Inferior parietal cortex (tissue), 1 donor: ENCODE data around the gene TRDMT1.

Experiments used
- DNase-seq: peaks from one replicate; pipeline ENCODE4 v3.0.0-alpha.2; 2016; ENCODE audit errors: extremely low spot score

The TRDMT1 gene

GRCh38 chr10:17231788-17232187 is 30.3 kb upstream of the TRDMT1 start:
- no peak for DNase-seq

- DNase-seq, result peak; percentile 22
Observed at GRCh38 chr10:17229967-17230682, 28.7 kb upstream of the TRDMT1 start.

GRCh38 chr10:17229717-17229966 is 28.2 kb upstream of the TRDMT1 start:
- DNase-seq, result no peak

- DNase-seq, result no peak
Observed at GRCh38 chr10:17229016-17229716, 27.7 kb upstream of the TRDMT1 start.

GRCh38 chr10:17228091-17229015 is 26.9 kb upstream of the TRDMT1 start, which contains the start of gene VIM:
TSS of gene VIM (plus strand) at chr10:17228241. CDS start at chr10:17229423, 1,182 bp downstream.
- DNase-seq, result peak; percentile 25

- no peak for DNase-seq
Observed at GRCh38 chr10:17227367-17228090, 26.1 kb upstream of the TRDMT1 start.

GRCh38 chr10:17226891-17227303 is 25.4 kb upstream of the TRDMT1 start:
- DNase-seq, result no peak

- DNase-seq, result no peak
Observed at GRCh38 chr10:17225808-17226207, 24.3 kb upstream of the TRDMT1 start.

- DNase-seq, result no peak
Observed at GRCh38 chr10:17222329-17222728, 20.9 kb upstream of the TRDMT1 start.

GRCh38 chr10:17220652-17221100 is 19.2 kb upstream of the TRDMT1 start:
- no peak for DNase-seq

GRCh38 chr10:17219024-17219423 is 17.6 kb upstream of the TRDMT1 start:
- no peak for DNase-seq

- DNase-seq, result no peak
Observed at GRCh38 chr10:17217631-17218232, 16.3 kb upstream of the TRDMT1 start.

- no peak for DNase-seq
Observed at GRCh38 chr10:17216901-17217395, 15.5 kb upstream of the TRDMT1 start.

- DNase-seq, result no peak
Observed at GRCh38 chr10:17216217-17216900, 14.9 kb upstream of the TRDMT1 start.

- DNase-seq, result no peak
Observed at GRCh38 chr10:17215782-17216122, 14.3 kb upstream of the TRDMT1 start.

- no peak for DNase-seq
Observed at GRCh38 chr10:17214971-17215781, 13.7 kb upstream of the TRDMT1 start.

GRCh38 chr10:17214526-17214925 is 13.1 kb upstream of the TRDMT1 start:
- no peak for DNase-seq

GRCh38 chr10:17213646-17214349 is 12.3 kb upstream of the TRDMT1 start:
- no peak for DNase-seq

- no peak for DNase-seq
Observed at GRCh38 chr10:17212802-17213221, 11.3 kb upstream of the TRDMT1 start.
